GM21619 (cell line): ENCODE data around the gene NKAIN4.

Source experiments
- ATAC-seq: cut with Tn5 transposase; IDR thresholded peaks from one replicate; pipeline ENCODE4 v1.9.1; 2021; ENCODE audit not compliant: unreplicated experiment

The NKAIN4 gene

GRCh38 chr20:63220696-63221399, 33.4 kb downstream of the NKAIN4 start:
- no peak for ATAC-seq

- ATAC-seq: no peak
Measured at GRCh38 chr20:63219866-63220521, 34.3 kb downstream of the NKAIN4 start.

- ATAC-seq: no peak
Measured at GRCh38 chr20:63219447-63219821, 34.8 kb downstream of the NKAIN4 start.

GRCh38 chr20:63218701-63219446, 35.4 kb downstream of the NKAIN4 start:
- ATAC-seq: no peak

- no peak for ATAC-seq
Measured at GRCh38 chr20:63217706-63218105, 36.6 kb downstream of the NKAIN4 start.

GRCh38 chr20:63216849-63217471, 37.3 kb downstream of the NKAIN4 start:
- ATAC-seq: no peak

GRCh38 chr20:63216041-63216848, 38.0 kb downstream of the NKAIN4 start, which contains the start of gene YTHDF1:
Gene YTHDF1 (minus strand): TSS chr20:63216131. CDS start chr20:63215892, 239 bp downstream.
- ATAC-seq: peak; percentile 80

- peak; percentile 15 for ATAC-seq
Measured at GRCh38 chr20:63215101-63216040, 38.9 kb downstream of the NKAIN4 start.

GRCh38 chr20:63214514-63214913, 39.7 kb downstream of the NKAIN4 start:
- ATAC-seq: no peak

GRCh38 chr20:63212792-63213191, 41.5 kb downstream of the NKAIN4 start:
- ATAC-seq: no peak

GRCh38 chr20:63212393-63212730, 41.9 kb downstream of the NKAIN4 start:
- ATAC-seq: no peak

GRCh38 chr20:63210011-63210605, 44.2 kb downstream of the NKAIN4 start:
- no peak for ATAC-seq

- no peak for ATAC-seq
Measured at GRCh38 chr20:63208346-63208909, 45.8 kb downstream of the NKAIN4 start.

GRCh38 chr20:63206878-63207277, 47.4 kb downstream of the NKAIN4 start:
- no peak for ATAC-seq

GRCh38 chr20:63205896-63206295, 48.4 kb downstream of the NKAIN4 start:
- ATAC-seq: no peak

GRCh38 chr20:63204362-63204761, 49.9 kb downstream of the NKAIN4 start:
- no peak for ATAC-seq

- no peak for ATAC-seq
Measured at GRCh38 chr20:63202811-63203526, 51.3 kb downstream of the NKAIN4 start.

- no peak for ATAC-seq
Measured at GRCh38 chr20:63202021-63202420, 52.2 kb downstream of the NKAIN4 start.
